T-helper 17 cell (primary cell): Measurements from ENCODE around the gene CDK6. TPM values are rescaled to one million over a fixed set of nuclear protein-coding genes. Genes with fewer than 3 reads are reported as not detected.

Source experiments
- ATAC-seq: fragments of 150-1000 bp; cut with Tn5 transposase; 2 replicates; pipeline ENCODE4 v1.10.0; 2021; ENCODE audit warnings: mild to moderate bottlenecking, moderate library complexity
- DNase-seq, 3 donors: peaks; one replicate each; pipeline versions ENCODE4 v3.0.0 to v3.0.0-alpha.2; 2020 to 2021
- H3K9me3 ChIP-seq: one replicate; pipeline ENCODE4 v1.7.0; 2013; ENCODE audit warnings: low read length, mild to moderate bottlenecking; ENCODE audit not compliant: control insufficient read depth, poor library complexity, severe bottlenecking
- H3K27ac Mint-ChIP-seq: one replicate; pipeline ENCODE4 v1.8.0; 2022; ENCODE audit warnings: mild to moderate bottlenecking, moderate library complexity, mixed read lengths
- H3K27me3 Mint-ChIP-seq: one replicate; pipeline ENCODE4 v1.8.0; 2022; ENCODE audit warnings: mixed read lengths
- H3K36me3 Mint-ChIP-seq: one replicate; pipeline ENCODE4 v1.8.0; 2022; ENCODE audit warnings: low read depth, mixed read lengths
- H3K4me1 Mint-ChIP-seq: one replicate; pipeline ENCODE4 v1.8.0; 2022; ENCODE audit warnings: mild to moderate bottlenecking, mixed read lengths
- H3K4me3 Mint-ChIP-seq: one replicate; pipeline ENCODE4 v1.8.0; 2022; ENCODE audit warnings: mild to moderate bottlenecking, moderate library complexity, mixed read lengths
- total RNA-seq, 4 donors: library from RNA in 2 of 4; stranded (reverse) in 2 of 4; gene quantifications; one replicate each; pipeline ENCODE4 v1.2.3 and lab custom pipeline; 2022 to 2026

CDK6 gene
- total RNA-seq, 2 donors from 2014 or later = 61.5 to 63.7 TPM

DNA sequence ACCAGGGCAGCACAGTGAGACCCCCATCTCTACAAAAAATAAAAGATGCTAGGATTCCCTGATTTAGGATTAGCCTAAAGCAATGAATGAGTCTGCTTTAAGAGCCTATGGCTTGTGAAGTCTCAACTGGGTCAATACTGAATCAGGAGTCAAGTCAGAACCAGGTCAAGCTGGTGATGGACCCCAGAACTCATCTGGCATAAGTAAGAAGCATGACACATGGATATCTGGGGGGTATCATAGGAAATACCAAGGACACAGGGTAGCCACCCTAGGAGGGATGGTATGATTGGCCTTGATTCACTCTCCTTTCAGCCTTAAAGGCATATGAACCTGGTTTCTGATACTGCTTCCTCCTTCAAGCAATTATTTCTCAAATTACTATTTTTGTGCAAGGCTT, 167.8 kb downstream of the CDK6 start:
- no peaks in the 10 kb centered on the region for H3K9me3 ChIP-seq
- H3K27me3 Mint-ChIP-seq = no peaks in the 10 kb centered on the region
- DNase-seq (no peak), ATAC-seq (no peak)
- peaks cover 29% of the 10 kb centered on the region for H3K4me1 Mint-ChIP-seq
- no peak overlapping the region for H3K4me3 Mint-ChIP-seq
- H3K27ac Mint-ChIP-seq = no peak overlapping the region
- H3K36me3 Mint-ChIP-seq = peaks cover 3% of the 10 kb centered on the region

DNA sequence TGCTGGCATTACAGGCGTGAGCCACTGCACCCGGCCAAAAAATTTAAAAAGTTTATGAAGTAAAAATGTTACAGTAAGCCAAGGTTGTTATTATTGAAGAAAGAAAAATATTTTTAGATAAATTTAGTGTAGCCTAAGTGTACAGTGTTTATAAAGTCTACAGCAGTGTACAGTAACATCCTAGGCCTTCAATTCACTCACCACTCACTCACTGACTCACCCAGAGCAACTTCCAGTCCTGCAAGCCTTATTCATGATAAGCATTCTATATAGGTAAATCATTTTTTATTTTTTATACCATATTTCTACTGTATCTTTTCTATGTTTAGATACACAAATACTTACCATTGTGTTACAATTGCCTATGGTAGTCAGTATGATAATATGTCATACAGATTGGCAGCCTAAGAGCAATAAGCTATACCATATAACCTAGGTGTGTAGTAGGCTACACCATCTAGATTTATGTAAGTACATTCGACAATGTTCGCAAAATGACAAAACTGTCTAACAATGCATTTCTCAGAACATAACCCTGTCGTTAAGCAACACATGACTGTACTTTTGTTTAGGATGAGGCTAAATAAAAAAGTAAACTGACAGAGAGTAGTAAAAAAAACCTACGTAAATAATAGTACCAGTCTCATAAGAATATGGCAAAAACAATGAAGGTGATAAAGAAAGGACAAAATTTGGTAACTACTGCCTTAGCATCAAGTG, 168.4 kb downstream of the CDK6 start:
- Mint-ChIP-seq H3K4me3 (no peak overlapping the region), H3K4me1 (peaks cover 29% of the 10 kb centered on the region), H3K27ac (peak overlapping the region; percentile 59), H3K27me3 (no peaks in the 10 kb centered on the region), H3K36me3 (peaks cover 3% of the 10 kb centered on the region)
- no peaks in the 10 kb centered on the region for H3K9me3 ChIP-seq
- ATAC-seq (no peak), DNase-seq (no peak)

DNA sequence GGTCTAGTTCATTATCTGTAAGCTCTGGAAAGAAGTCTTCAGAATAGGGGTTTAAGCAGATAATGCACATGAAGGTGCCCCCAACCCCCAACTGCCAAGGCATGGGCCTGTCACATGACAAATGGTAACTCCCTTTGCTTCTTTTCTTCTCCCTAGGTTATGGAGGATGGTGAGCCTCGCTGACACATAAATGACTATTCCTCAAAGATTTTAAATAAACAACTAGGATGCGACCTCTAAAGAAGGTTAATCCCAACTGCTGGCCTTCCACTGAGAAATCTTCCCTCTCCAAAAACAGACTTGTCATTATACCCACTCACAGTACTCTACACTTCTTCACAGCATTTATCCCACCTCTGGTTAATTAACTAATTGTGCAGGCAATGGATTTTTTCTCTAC, 170.4 kb downstream of the CDK6 start:
- Mint-ChIP-seq H3K4me3 (no peak overlapping the region), H3K36me3 (peaks cover 3% of the 10 kb centered on the region), H3K4me1 (peaks cover 21% of the 10 kb centered on the region), H3K27me3 (no peaks in the 10 kb centered on the region), H3K27ac (peak overlapping the region; percentile 93)
- DNase-seq = no peak
- H3K9me3 ChIP-seq = no peaks in the 10 kb centered on the region
- no peak for ATAC-seq

DNA sequence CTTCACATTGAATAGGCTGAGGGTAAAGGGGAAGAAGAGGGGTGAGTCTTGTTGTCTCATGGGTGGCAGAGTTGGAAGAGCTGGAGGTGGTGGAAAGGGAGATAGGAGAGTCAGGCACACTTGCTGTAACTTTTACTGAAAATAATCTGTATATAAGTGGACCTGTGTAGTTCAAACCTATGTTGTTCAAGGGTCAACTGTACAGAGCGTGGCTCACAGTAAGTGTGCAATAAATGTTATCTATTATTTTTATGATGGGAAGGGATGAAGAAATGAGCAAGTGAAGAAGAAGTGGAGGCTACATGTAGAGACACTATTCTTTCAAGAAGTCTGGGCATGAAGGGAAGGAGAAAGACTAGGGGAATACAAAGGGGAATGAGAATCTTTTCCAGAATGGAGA, 174.7 kb downstream of the CDK6 start:
- Mint-ChIP-seq H3K4me3 (no peak overlapping the region), H3K36me3 (peaks cover 6% of the 10 kb centered on the region), H3K27me3 (no peaks in the 10 kb centered on the region), H3K4me1 (peaks cover 20% of the 10 kb centered on the region), H3K27ac (no peak overlapping the region)
- ATAC-seq (no peak), DNase-seq (no peak)
- H3K9me3 ChIP-seq = no peaks in the 10 kb centered on the region

- H3K27ac Mint-ChIP-seq = no peak overlapping the region
Measured at GRCh38 chr7:92658671-92659070, 177.7 kb downstream of the CDK6 start.

GRCh38 chr7:92657391-92657790, 179.0 kb downstream of the CDK6 start:
- no peaks in the 10 kb centered on the region for H3K9me3 ChIP-seq
- Mint-ChIP-seq H3K36me3 (peaks cover 4% of the 10 kb centered on the region), H3K27ac (no peak overlapping the region), H3K27me3 (no peaks in the 10 kb centered on the region), H3K4me3 (no peak overlapping the region), H3K4me1 (peaks cover 20% of the 10 kb centered on the region)
- DNase-seq (no peak), ATAC-seq (no peak)

More at GRCh38 chr7:92658671-92659070, 177.7 kb downstream of the CDK6 start:
- H3K36me3 Mint-ChIP-seq = peaks cover 4% of the 10 kb centered on the region
- DNase-seq (no peak), ATAC-seq (no peak)
- no peaks in the 10 kb centered on the region for H3K9me3 ChIP-seq
- H3K4me1 Mint-ChIP-seq = peaks cover 16% of the 10 kb centered on the region
- no peaks in the 10 kb centered on the region for H3K27me3 Mint-ChIP-seq
- H3K4me3 Mint-ChIP-seq = no peak overlapping the region

GRCh38 chr7:92656121-92656520, 180.3 kb downstream of the CDK6 start:
- H3K4me3 Mint-ChIP-seq = no peak overlapping the region
- no peak for DNase-seq
- no peak overlapping the region for H3K27ac Mint-ChIP-seq
- H3K36me3 Mint-ChIP-seq = peaks cover 5% of the 10 kb centered on the region
- H3K9me3 ChIP-seq = no peaks in the 10 kb centered on the region
- no peak for ATAC-seq
- H3K27me3 Mint-ChIP-seq = no peaks in the 10 kb centered on the region
- peaks cover 22% of the 10 kb centered on the region for H3K4me1 Mint-ChIP-seq

DNA sequence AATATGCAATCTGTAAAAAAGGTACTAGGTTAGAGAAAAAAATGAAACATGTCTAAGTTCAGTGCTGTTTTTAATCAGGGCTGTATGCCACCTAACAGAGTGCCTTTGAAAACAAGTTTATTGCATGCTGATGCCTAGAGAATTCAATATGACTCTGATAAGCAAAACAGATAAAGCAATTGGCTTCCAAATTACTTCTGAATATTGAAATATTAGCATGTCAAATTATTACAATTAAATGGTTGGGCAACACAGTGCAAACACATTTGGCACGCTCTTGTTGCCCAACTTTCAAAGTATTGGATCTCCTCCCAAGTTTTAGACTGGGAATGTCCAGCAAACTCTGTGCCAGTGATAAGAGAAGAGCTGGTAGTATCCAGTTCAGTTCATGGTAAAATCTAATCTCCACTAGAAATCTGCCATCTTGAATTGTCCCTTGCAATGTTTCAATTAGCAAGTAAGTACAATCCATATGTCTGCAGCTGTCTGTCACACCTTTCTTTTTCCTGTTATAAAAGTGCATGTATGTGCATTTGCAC, 181.0 kb downstream of the CDK6 start:
- no peak for ATAC-seq
- no peaks in the 10 kb centered on the region for H3K27me3 Mint-ChIP-seq
- peaks cover 5% of the 10 kb centered on the region for H3K36me3 Mint-ChIP-seq
- peaks cover 22% of the 10 kb centered on the region for H3K4me1 Mint-ChIP-seq
- H3K27ac Mint-ChIP-seq = no peak overlapping the region
- H3K9me3 ChIP-seq = no peaks in the 10 kb centered on the region
- no peak for DNase-seq
- no peak overlapping the region for H3K4me3 Mint-ChIP-seq

DNA sequence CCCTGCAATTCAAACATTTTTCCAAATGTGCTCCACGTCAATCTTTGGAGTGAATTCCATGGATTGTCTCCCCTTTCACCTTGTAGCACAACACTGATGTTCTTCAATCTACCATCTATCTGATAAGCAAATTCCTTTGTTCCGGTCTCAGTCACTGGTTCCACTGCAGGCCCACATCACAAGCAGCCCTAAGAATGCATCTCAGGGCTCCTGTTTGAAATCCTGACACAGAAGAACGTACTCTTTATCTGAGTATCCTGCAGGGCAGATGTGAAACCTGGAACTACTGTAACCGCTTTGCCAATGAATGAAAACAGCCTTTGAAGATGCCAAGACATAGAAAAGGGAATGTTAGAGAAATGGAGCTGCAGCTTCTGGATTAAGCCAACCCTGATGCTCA, 183.2 kb downstream of the CDK6 start:
- Mint-ChIP-seq H3K4me3 (no peak overlapping the region), H3K36me3 (peaks cover 2% of the 10 kb centered on the region), H3K4me1 (peaks cover 19% of the 10 kb centered on the region), H3K27me3 (no peaks in the 10 kb centered on the region), H3K27ac (no peak overlapping the region)
- no peak for ATAC-seq
- no peak for DNase-seq
- no peaks in the 10 kb centered on the region for H3K9me3 ChIP-seq

DNA sequence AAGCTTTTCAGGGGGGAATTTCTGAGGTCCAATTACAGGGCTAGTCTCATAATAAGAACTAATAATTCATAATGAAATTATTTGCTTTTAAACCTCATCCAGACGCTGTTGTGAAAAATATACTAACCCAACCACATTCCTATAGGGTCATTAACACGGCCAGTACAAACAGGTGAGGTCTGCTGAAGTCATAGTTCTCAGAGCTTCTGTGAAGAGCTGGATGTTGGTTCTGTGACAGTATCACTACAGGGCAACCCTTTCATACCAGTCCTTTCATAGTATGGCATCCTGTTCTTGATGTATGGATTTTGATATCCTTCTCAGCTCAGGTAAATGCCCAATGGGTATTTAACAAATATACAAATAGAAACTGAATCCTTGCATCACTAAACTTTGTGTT, 183.8 kb downstream of the CDK6 start:
- Mint-ChIP-seq H3K36me3 (peaks cover 2% of the 10 kb centered on the region), H3K4me3 (no peak overlapping the region), H3K27me3 (no peaks in the 10 kb centered on the region), H3K4me1 (peaks cover 25% of the 10 kb centered on the region), H3K27ac (no peak overlapping the region)
- no peak for ATAC-seq
- DNase-seq = no peak
- no peaks in the 10 kb centered on the region for H3K9me3 ChIP-seq

GRCh38 chr7:92650391-92650790, 186.0 kb downstream of the CDK6 start:
- Mint-ChIP-seq H3K36me3 (peaks cover 2% of the 10 kb centered on the region), H3K27ac (no peak overlapping the region), H3K4me3 (no peak overlapping the region), H3K4me1 (peaks cover 39% of the 10 kb centered on the region), H3K27me3 (no peaks in the 10 kb centered on the region)
- H3K9me3 ChIP-seq = no peaks in the 10 kb centered on the region
- DNase-seq (no peak), ATAC-seq (no peak)

DNA sequence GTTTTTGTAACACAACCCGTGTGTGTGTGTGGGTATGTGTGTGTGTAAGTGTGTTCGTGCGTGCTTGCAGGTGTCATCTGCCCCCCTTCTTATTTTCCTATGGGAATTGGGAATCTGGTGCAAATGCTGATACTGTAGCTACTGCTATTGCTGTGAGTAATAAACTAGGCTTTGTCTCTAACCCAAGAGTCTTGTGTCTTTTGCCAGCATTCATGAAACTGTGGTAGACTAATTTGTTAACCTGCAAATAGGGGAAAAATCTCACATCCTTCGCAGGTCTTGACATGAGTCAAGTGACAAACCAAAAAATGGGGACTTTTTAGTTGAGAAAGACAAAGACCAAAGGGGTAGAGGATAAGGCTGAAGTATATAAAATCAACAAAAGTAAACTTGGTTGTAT, 188.3 kb downstream of the CDK6 start:
- ATAC-seq (no peak), DNase-seq (no peak)
- peaks cover 43% of the 10 kb centered on the region for H3K4me1 Mint-ChIP-seq
- H3K9me3 ChIP-seq = no peaks in the 10 kb centered on the region
- H3K27ac Mint-ChIP-seq = peak overlapping the region; percentile 99
- H3K36me3 Mint-ChIP-seq = peaks cover 2% of the 10 kb centered on the region
- H3K27me3 Mint-ChIP-seq = no peaks in the 10 kb centered on the region
- H3K4me3 Mint-ChIP-seq = no peak overlapping the region

- H3K4me3 Mint-ChIP-seq = no peak overlapping the region
- DNase-seq (no peak), ATAC-seq (no peak)
- no peaks in the 10 kb centered on the region for H3K27me3 Mint-ChIP-seq
- H3K4me1 Mint-ChIP-seq = peaks cover 42% of the 10 kb centered on the region
- H3K9me3 ChIP-seq = no peaks in the 10 kb centered on the region
- H3K36me3 Mint-ChIP-seq = peaks cover 2% of the 10 kb centered on the region
- peak overlapping the region; percentile 99 for H3K27ac Mint-ChIP-seq
Measured at GRCh38 chr7:92647652-92648051, 188.7 kb downstream of the CDK6 start.

DNA sequence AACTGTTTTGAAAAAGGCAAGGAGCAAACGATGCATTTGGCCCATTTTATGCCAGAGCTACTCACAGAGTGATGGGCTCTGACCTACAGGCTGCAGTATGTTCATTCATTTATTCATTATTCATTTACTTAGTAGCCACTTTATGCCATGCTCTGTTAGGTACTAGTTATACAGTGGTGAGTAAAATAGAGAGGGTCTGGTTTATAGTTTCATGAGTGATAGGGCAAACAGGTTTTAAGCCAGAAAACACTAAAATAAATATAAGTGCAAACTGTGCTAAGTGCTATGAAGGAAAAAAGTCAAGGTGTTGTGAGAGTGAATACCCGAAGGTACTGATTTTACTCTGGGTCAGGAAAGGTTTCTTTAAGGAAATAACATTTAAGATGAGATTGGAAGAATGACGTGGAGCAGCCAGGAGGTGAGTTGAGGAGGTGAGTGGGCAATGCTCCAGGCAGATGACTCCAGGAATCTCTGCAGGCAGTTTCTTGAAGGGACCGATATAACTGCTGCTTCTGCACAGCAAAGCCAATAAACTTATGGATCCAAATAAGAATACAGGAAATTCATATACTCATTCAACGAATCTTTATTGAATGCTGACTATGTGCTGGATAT, 189.3 kb downstream of the CDK6 start:
- peaks cover 2% of the 10 kb centered on the region for H3K36me3 Mint-ChIP-seq
- peaks cover 44% of the 10 kb centered on the region for H3K4me1 Mint-ChIP-seq
- H3K4me3 Mint-ChIP-seq = peak overlapping the region; percentile 7
- peak overlapping the region; percentile 99 for H3K27ac Mint-ChIP-seq
- DNase-seq (no peak), ATAC-seq (no peak)
- H3K27me3 Mint-ChIP-seq = no peaks in the 10 kb centered on the region
- no peaks in the 10 kb centered on the region for H3K9me3 ChIP-seq
